Cardiac fibroblast (primary cell): ENCODE results near the gene IFT27.

Experiments
- DNase-seq, 2 donors: peaks; one replicate each; pipeline versions ENCODE4 v3.0.0 to v3.0.0-alpha.2; 2010; ENCODE audit warnings: low read depth in 2 of 2
- H3K4me3 ChIP-seq, 2 donors: replicated peaks in 1 of 2; 1 replicate in 1 of 2; 2 replicates in 1 of 2; pipeline ENCODE4 v1.5.1; 2011; ENCODE audit warnings: low read depth in 2 of 2, low read length in 2 of 2, mild to moderate bottlenecking in 2 of 2, moderate library complexity in 1 of 2
- CTCF ChIP-seq: IDR thresholded peaks from one replicate; pipeline ENCODE4 v1.5.1; 2011; ENCODE audit warnings: low read depth, mild to moderate bottlenecking, low read length, inconsistent platforms

The IFT27 gene

GRCh38 chr22:36772451-36772850 lies 3.5 kb downstream of the IFT27 start:
- DNase-seq, result no peak
- no peak for TF ChIP-seq CTCF
- no peak overlapping the region for H3K4me3 ChIP-seq

- H3K4me3 ChIP-seq, result no peak overlapping the region
- TF ChIP-seq CTCF, result no peak
- no peak for DNase-seq
Observed at GRCh38 chr22:36771356-36772063, 4.4 kb downstream of the IFT27 start.

GRCh38 chr22:36770513-36771231 lies 5.2 kb downstream of the IFT27 start:
- TF ChIP-seq CTCF, result no peak
- no peak overlapping the region for H3K4me3 ChIP-seq
- no peak for DNase-seq

GRCh38 chr22:36769541-36770512 lies 6.1 kb downstream of the IFT27 start:
- no peak for DNase-seq
- no peak for TF ChIP-seq CTCF
- H3K4me3 ChIP-seq, result no peak overlapping the region

GRCh38 chr22:36768616-36769015 lies 7.3 kb downstream of the IFT27 start:
- TF ChIP-seq CTCF, result no peak
- H3K4me3 ChIP-seq, result no peak overlapping the region
- DNase-seq, result no peak

- no peak for TF ChIP-seq CTCF
- DNase-seq, result no peak
- H3K4me3 ChIP-seq, result no peak overlapping the region
Observed at GRCh38 chr22:36768141-36768540, 7.8 kb downstream of the IFT27 start.
